HEK293 (cell line): ENCODE data around the gene PHF10.

Source experiments
- CTCF ChIA-PET: fragments of 350-600 bp; formaldehyde crosslinking; extraction: SDS; loops from one replicate; lab custom pipeline; 2021; ENCODE audit warnings: antibody characterized with exemption; lab: Yijun Ruan, JAX
- POLR2A ChIA-PET: fragments of 300-600 bp; formaldehyde crosslinking; extraction: SDS; loops from one replicate; lab custom pipeline; 2020; ENCODE audit warnings: antibody characterized with exemption, inconsistent platforms; lab: Yijun Ruan, JAX
- H3K27ac ChIP-seq: fragments of 200-500 bp; sonication (Bioruptor generic); 2 replicates; pipeline ENCODE4 v1.5.1; 2014; ENCODE audit warnings: low read depth, low read length, control low read depth, inconsistent platforms; ENCODE audit errors: extremely low read depth
- H3K36me3 ChIP-seq, 2 experiments: fragments of 200-500 bp in 1 of 2; sonication (Bioruptor generic) in 1 of 2; 1 replicate in 1 of 2; 2 replicates in 1 of 2; pipeline ENCODE4 v1.5.1; 2014 to 2017; ENCODE audit warnings: inconsistent platforms in 2 of 2, low read length in 2 of 2; ENCODE audit not compliant: control insufficient read depth in 2 of 2, insufficient read depth in 1 of 2
- H3K4me1 ChIP-seq: fragments of 200-500 bp; sonication (Bioruptor generic); 2 replicates; pipeline ENCODE4 v1.5.1; 2014; ENCODE audit warnings: mild to moderate bottlenecking, low read length, inconsistent platforms; ENCODE audit not compliant: control insufficient read depth, insufficient read depth
- H3K4me3 ChIP-seq: 2 replicates; pipeline ENCODE4 v1.5.1; 2011; ENCODE audit warnings: low read depth, mild to moderate bottlenecking, control low read depth, low read length, moderate library complexity
- H3K9me3 ChIP-seq: fragments of 200-500 bp; sonication (Bioruptor generic); 2 replicates; pipeline ENCODE4 v1.5.1; 2014; ENCODE audit warnings: low read depth, low read length, inconsistent platforms; ENCODE audit not compliant: control insufficient read depth, insufficient read depth
- SETDB1 ChIP-seq: IDR thresholded peaks from one replicate; pipeline ENCODE4 v1.6.1; 2017; ENCODE audit warnings: mild to moderate bottlenecking, low read length, moderate library complexity, mixed read lengths; ENCODE audit not compliant: insufficient read length
- ZNF175 ChIP-seq: fragments of 450-650 bp; formaldehyde crosslinking; IDR thresholded peaks from 2 replicates; pipeline ENCODE4 v1.5.1; 2016; ENCODE audit warnings: missing biosample characterization, missing genetic modification characterization
- ZNF18 ChIP-seq: fragments of 450-650 bp; formaldehyde crosslinking; IDR thresholded peaks from 2 replicates; pipeline ENCODE4 v1.5.1; 2016; ENCODE audit warnings: missing biosample characterization, missing genetic modification characterization
- ZNF223 ChIP-seq: fragments of 450-650 bp; formaldehyde crosslinking; IDR thresholded peaks from 2 replicates; pipeline ENCODE4 v1.5.1; 2016; ENCODE audit warnings: missing biosample characterization, missing genetic modification characterization
- ZNF473 ChIP-seq: fragments of 450-650 bp; formaldehyde crosslinking; IDR thresholded peaks from 2 replicates; pipeline ENCODE4 v1.5.1; 2017; ENCODE audit warnings: missing biosample characterization, missing genetic modification characterization
- ZNF670 ChIP-seq: fragments of 450-650 bp; formaldehyde crosslinking; IDR thresholded peaks from 2 replicates; pipeline ENCODE4 v1.5.1; 2016; ENCODE audit warnings: missing biosample characterization, missing genetic modification characterization, low read depth

PHF10 gene

DNA sequence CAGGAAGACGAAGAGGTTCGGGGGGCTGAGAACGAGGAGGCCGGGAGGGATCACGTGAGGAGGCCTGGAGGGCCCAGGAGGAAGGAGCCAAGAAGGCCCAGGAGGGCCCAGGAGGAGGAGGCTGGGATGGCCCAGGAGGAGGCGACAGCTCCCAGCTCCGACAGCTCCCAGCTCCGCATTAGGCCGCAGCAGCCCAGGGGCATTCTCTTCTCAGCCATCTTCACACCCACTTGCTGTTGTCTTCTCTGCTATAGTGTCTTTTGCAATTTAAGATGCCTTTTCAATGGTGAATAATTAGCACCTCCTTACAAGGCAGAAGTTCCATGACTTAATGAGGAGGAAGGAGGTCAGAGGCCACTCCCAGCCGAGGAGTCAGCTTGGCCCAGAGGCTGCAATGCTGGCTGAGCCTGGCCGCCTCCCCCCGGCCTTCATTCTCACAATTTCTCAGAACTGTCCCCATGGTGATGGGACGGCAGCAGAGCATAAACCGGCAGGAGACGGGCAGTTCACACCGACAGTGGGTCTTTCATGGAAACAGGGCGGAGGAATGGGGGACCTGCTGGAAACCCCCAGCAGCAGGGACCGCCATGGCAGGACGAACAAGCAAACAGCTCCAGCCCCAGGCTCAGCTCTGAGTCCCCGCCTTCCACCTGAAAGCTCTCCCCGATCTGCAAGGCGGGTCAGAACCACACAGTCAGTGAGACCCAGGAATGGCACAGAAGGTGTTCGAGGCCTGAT, 67.6 kb downstream of the PHF10 start:
- H3K4me3 ChIP-seq = no peak overlapping the region
- H3K36me3 ChIP-seq = peaks cover 11 to 81% of the 10 kb centered on the region in 2 experiments; a peak in 2 of 3 replicates
- no peaks in the 10 kb centered on the region for H3K9me3 ChIP-seq
- no peak overlapping the region for H3K27ac ChIP-seq
- no peaks in the 10 kb centered on the region for H3K4me1 ChIP-seq
- ChIA-PET CTCF (interaction anchor here (0.7 kb wide), 1 partner anchor 157 kb away, joined by 4 read pairs; no protein-coding TSS in a partner anchor), POLR2A (no interaction called here)
- TF ChIP-seq ZNF473 (tag by site-specific recombination) (no peak), ZNF175 (tag by site-specific recombination) (no peak), ZNF670 (tag by site-specific recombination) (no peak), ZNF223 (tag by site-specific recombination) (no peak)

DNA sequence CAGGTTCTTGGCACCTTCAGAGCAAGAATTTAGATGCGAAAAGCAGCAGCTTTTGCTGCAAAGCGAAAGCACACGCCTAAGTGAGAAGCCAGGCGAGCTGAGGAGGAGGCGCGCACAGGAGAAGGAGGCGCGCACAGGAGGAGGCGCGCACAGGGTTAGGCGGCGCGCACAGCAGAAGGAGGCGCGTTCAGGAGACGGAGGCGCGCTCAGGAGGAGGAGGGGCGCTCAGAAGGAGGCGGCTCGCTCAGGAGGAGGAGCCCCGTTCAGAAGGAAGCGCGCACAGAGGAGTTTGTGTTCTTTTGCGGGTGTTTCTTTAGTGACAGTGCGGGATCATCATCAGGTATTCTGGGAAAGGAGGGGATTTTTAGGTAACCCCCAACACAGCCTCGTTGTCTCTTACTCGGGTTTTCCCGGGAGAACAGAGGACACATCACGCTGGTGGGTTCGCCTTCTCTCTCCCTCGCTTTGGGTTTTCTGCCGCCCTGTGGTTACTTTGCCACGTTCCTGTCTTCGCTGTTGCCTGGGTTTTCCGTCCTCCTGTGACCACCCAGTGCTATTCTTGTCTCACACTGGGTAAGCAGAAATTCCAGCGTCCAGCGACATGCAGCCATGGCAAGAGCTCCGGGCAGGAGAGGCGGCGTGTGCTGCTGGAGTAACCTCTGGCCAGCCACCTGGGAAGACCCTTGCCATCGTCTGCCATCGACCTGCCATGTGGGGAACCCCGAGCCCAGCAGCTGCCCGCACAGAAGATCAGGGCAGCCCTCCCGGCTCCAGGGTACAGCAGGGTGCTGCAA, 69.5 kb downstream of the PHF10 start:
- no peak overlapping the region for H3K27ac ChIP-seq
- no peaks in the 10 kb centered on the region for H3K4me1 ChIP-seq
- POLR2A ChIA-PET = no interaction called here
- H3K4me3 ChIP-seq = peak overlapping the region; percentile 13
- no peaks in the 10 kb centered on the region for H3K9me3 ChIP-seq
- H3K36me3 ChIP-seq = peaks cover 11 to 69% of the 10 kb centered on the region in 2 experiments; a peak in 2 of 3 replicates
- TF ChIP-seq SETDB1 = peak; percentile 14
- TF ChIP-seq ZNF18 (tag by site-specific recombination) = no peak
- CTCF ChIA-PET = interaction anchor here (0.7 to 1.0 kb wide), 3 partner anchors 15 to 707 kb away, joined by 3 to 5 read pairs (median 3); no protein-coding TSS in a partner anchor
